Tibial nerve (tissue), 4 donors: ENCODE results near the gene SH3BP4. TPM values are rescaled to one million over a fixed set of nuclear protein-coding genes. Genes with fewer than 3 reads are reported as not detected.

Experiments
- DNase-seq, 2 donors: peaks; one replicate each; pipeline ENCODE4 v3.0.0-alpha.2; 2019; ENCODE audit warnings: low spot score in 2 of 2
- H3K27ac ChIP-seq, 4 donors: fragments of 200-600 bp; sonication (generic) in 3 of 4; one replicate each; pipeline ENCODE4 v1.5.1; 2017 to 2019; ENCODE audit warnings: mild to moderate bottlenecking in 1 of 4
- H3K27me3 ChIP-seq, 2 donors: fragments of 200-600 bp; sonication (generic) in 1 of 2; one replicate each; pipeline versions ENCODE4 v1.5.1 to v1.6.0; 2017 to 2019
- H3K36me3 ChIP-seq, 3 donors: fragments of 200-600 bp; sonication (generic); one replicate each; pipeline ENCODE4 v1.5.1; 2018 to 2019
- H3K4me1 ChIP-seq, 4 donors: fragments of 200-600 bp; sonication (generic) in 3 of 4; one replicate each; pipeline ENCODE4 v1.5.1; 2017 to 2019
- H3K4me3 ChIP-seq, 4 donors: fragments of 200-600 bp; sonication (generic) in 3 of 4; one replicate each; pipeline ENCODE4 v1.5.1; 2017 to 2019; ENCODE audit warnings: mild to moderate bottlenecking in 1 of 4, moderate library complexity in 1 of 4
- H3K9me3 ChIP-seq, 4 donors: fragments of 200-600 bp; sonication (generic) in 3 of 4; one replicate each; pipeline ENCODE4 v1.5.1; 2017 to 2019
- CTCF ChIP-seq, 5 experiments: fragments of 200-600 bp in 3 of 5; fragments of 450-650 bp in 2 of 5; sonication (generic) in 3 of 5; IDR thresholded peaks; one replicate each; pipeline ENCODE4 v1.5.1; 2016 to 2019; ENCODE audit warnings: antibody characterized with exemption in 5 of 5, mild to moderate bottlenecking in 3 of 5, moderate library complexity in 2 of 5
- EP300 ChIP-seq, 2 donors: sonication (generic); formaldehyde crosslinking; IDR thresholded peaks; one replicate each; pipeline ENCODE4 v1.6.1; 2017; ENCODE audit warnings: antibody characterized with exemption in 2 of 2, mild to moderate bottlenecking in 1 of 2
- POLR2A ChIP-seq, 2 donors: fragments of 450-650 bp; IDR thresholded peaks; one replicate each; pipeline ENCODE4 v1.6.1; 2017; ENCODE audit warnings: antibody characterized with exemption in 2 of 2, mild to moderate bottlenecking in 2 of 2, moderate library complexity in 2 of 2
- WGBS, 2 donors: methylation state at CpG; one replicate each; pipeline ENCODE4 v1.1.5; 2018; 5-methylcytosine and 5-hydroxymethylcytosine counted together
- total RNA-seq, 4 donors: library from RNA; depleted of rRNA; stranded (reverse); fragments of >200 nt; gene quantifications; one replicate each; pipeline ENCODE4 v1.1.0, GENCODE V29; 2016

The SH3BP4 gene
- total RNA-seq, 4 donors from 2014 or later: 19.2 to 31.8 (median 24.3) TPM

- no peak for DNase-seq
- Histone ChIP-seq H3K36me3 (no peaks in the 10 kb centered on the region), H3K9me3 (no peaks in the 10 kb centered on the region), H3K4me3 (no peak overlapping the region), H3K27ac (no peak overlapping the region), H3K4me1 (peaks cover 0 to 14% (median 0%) of the 10 kb centered on the region in 4 donors), H3K27me3 (no peaks in the 10 kb centered on the region)
- TF ChIP-seq POLR2A (IDR thresholded peaks at IDR 0.05) (no peak), EP300 (IDR thresholded peaks at IDR 0.05) (no peak), CTCF (IDR thresholded peaks at IDR 0.05) (no peak)
- 90 to 98% methylated on average over 7 of the region's 7 CpGs for WGBS, 2 donors
These were observed 77.2 kb downstream of the SH3BP4 start for GRCh38 chr2:235029054-235029453.

GRCh38 chr2:235030126-235030525 lies 78.3 kb downstream of the SH3BP4 start:
- peaks cover 0 to 14% (median 0%) of the 10 kb centered on the region in 4 donors for H3K4me1 ChIP-seq
- DNase-seq: no peak
- H3K36me3 ChIP-seq: peaks cover 0 to 4% (median 0%) of the 10 kb centered on the region in 3 donors
- 81 to 85% methylated on average over 10 of the region's 10 CpGs for WGBS, 2 donors
- H3K27me3 ChIP-seq: no peaks in the 10 kb centered on the region
- H3K4me3 ChIP-seq: no peak overlapping the region
- H3K27ac ChIP-seq: no peak overlapping the region
- TF ChIP-seq EP300 (IDR thresholded peaks at IDR 0.05): no peak
- no peak for TF ChIP-seq POLR2A (IDR thresholded peaks at IDR 0.05)
- no peak for TF ChIP-seq CTCF (IDR thresholded peaks at IDR 0.05)
- no peaks in the 10 kb centered on the region for H3K9me3 ChIP-seq

GRCh38 chr2:235030936-235031335 lies 79.1 kb downstream of the SH3BP4 start:
- whole genome bisulfite sequencing, 2 donors: 64 to 66% methylated on average over 4 of the region's 4 CpGs
- H3K9me3 ChIP-seq: no peaks in the 10 kb centered on the region
- H3K4me3 ChIP-seq: no peak overlapping the region
- no peaks in the 10 kb centered on the region for H3K27me3 ChIP-seq
- TF ChIP-seq EP300 (IDR thresholded peaks at IDR 0.05) (no peak), CTCF (IDR thresholded peaks at IDR 0.05) (no peak), POLR2A (IDR thresholded peaks at IDR 0.05) (no peak)
- peaks cover 0 to 4% (median 0%) of the 10 kb centered on the region in 3 donors for H3K36me3 ChIP-seq
- H3K4me1 ChIP-seq: peaks cover 0 to 14% (median 0%) of the 10 kb centered on the region in 4 donors
- no peak for DNase-seq
- no peak overlapping the region for H3K27ac ChIP-seq

- no peak overlapping the region for H3K4me3 ChIP-seq
- TF ChIP-seq CTCF (IDR thresholded peaks at IDR 0.05): no peak
- no peak for TF ChIP-seq POLR2A (IDR thresholded peaks at IDR 0.05)
- TF ChIP-seq EP300 (IDR thresholded peaks at IDR 0.05): no peak
- H3K36me3 ChIP-seq: peaks cover 0 to 4% (median 0%) of the 10 kb centered on the region in 3 donors
- DNase-seq: no peak
- H3K27ac ChIP-seq: no peak overlapping the region
- no peaks in the 10 kb centered on the region for H3K9me3 ChIP-seq
- 87 to 93% methylated on average over 14 to 16 of the region's 16 CpGs for WGBS, 2 donors
- no peaks in the 10 kb centered on the region for H3K27me3 ChIP-seq
- H3K4me1 ChIP-seq: peaks cover 0 to 12% (median 0%) of the 10 kb centered on the region in 4 donors
These were observed 80.0 kb downstream of the SH3BP4 start for GRCh38 chr2:235031686-235032373.

GRCh38 chr2:235032466-235032865 lies 80.6 kb downstream of the SH3BP4 start:
- Histone ChIP-seq H3K4me1 (peaks cover 0 to 5% (median 0%) of the 10 kb centered on the region in 4 donors), H3K36me3 (peaks cover 0 to 4% (median 0%) of the 10 kb centered on the region in 3 donors), H3K9me3 (no peaks in the 10 kb centered on the region), H3K27ac (no peak overlapping the region), H3K27me3 (no peaks in the 10 kb centered on the region), H3K4me3 (no peak overlapping the region)
- WGBS, 2 donors: 96% methylated on average over 11 to 16 of the region's 16 CpGs
- no peak for TF ChIP-seq POLR2A (IDR thresholded peaks at IDR 0.05)
- TF ChIP-seq EP300 (IDR thresholded peaks at IDR 0.05): no peak
- no peak for DNase-seq
